ENCODE measurements around the gene SCAMP4. TPM values are rescaled to one million over a fixed set of nuclear protein-coding genes. Genes with fewer than 3 reads are reported as not detected.
A peak's percentile ranks its signal among the peaks of the same experiment; 100 is the strongest.
"Not testable (repeated sequence)": the region's sequence is repeated elsewhere in the genome, so short reads cannot be mapped to it uniquely, and the experiment has no call there.

Gene SCAMP4
- total RNA-seq, 1 donor from 2014 or later = 76.9 TPM

- Mint-ChIP-seq H3K4me1 (ENCODE audit: unreplicated experiment) (peaks cover 16% of the 10 kb centered on the region), H3K36me3 (no peaks in the 10 kb centered on the region), H3K27me3 (no peaks in the 10 kb centered on the region), H3K27ac (no peak overlapping the region), H3K9me3 (no peaks in the 10 kb centered on the region), H3K4me3 (no peak overlapping the region)
- no peak for TF ChIP-seq CTCF (conservative IDR thresholded peaks at IDR 0.05)
- no peak for DNase-seq (ENCODE audit: extremely low spot score, unreplicated experiment)
Observed at GRCh38 chr19:1871630-1872029, 33.6 kb upstream of the SCAMP4 start.

- no peak for DNase-seq (ENCODE audit: extremely low spot score, unreplicated experiment)
- Mint-ChIP-seq H3K27me3 (no peaks in the 10 kb centered on the region), H3K4me3 (peak overlapping the region; percentile 20), H3K9me3 (no peaks in the 10 kb centered on the region), H3K36me3 (no peaks in the 10 kb centered on the region), H3K4me1 (ENCODE audit: unreplicated experiment) (peaks cover 16% of the 10 kb centered on the region), H3K27ac (no peak overlapping the region)
- no peak for TF ChIP-seq CTCF (conservative IDR thresholded peaks at IDR 0.05)
Observed at GRCh38 chr19:1872807-1873523, 32.2 kb upstream of the SCAMP4 start.

GRCh38 chr19:1873524-1874473 is 31.4 kb upstream of the SCAMP4 start:
- H3K36me3 Mint-ChIP-seq = no peaks in the 10 kb centered on the region

GRCh38 chr19:1874554-1875185 is 30.5 kb upstream of the SCAMP4 start:
- DNase-seq (ENCODE audit: extremely low spot score, unreplicated experiment) = no peak
- Mint-ChIP-seq H3K27me3 (no peaks in the 10 kb centered on the region), H3K27ac (peak overlapping the region; percentile 89), H3K4me1 (ENCODE audit: unreplicated experiment) (peaks cover 16% of the 10 kb centered on the region), H3K4me3 (peak overlapping the region; percentile 98), H3K36me3 (no peaks in the 10 kb centered on the region), H3K9me3 (no peaks in the 10 kb centered on the region)
- no peak for TF ChIP-seq CTCF (conservative IDR thresholded peaks at IDR 0.05)

More at GRCh38 chr19:1873524-1874473, 31.4 kb upstream of the SCAMP4 start:
- H3K4me1 Mint-ChIP-seq (ENCODE audit: unreplicated experiment) = peaks cover 16% of the 10 kb centered on the region
- no peaks in the 10 kb centered on the region for H3K27me3 Mint-ChIP-seq
- H3K4me3 Mint-ChIP-seq = peak overlapping the region; percentile 98
- no peak for TF ChIP-seq CTCF (conservative IDR thresholded peaks at IDR 0.05)
- H3K9me3 Mint-ChIP-seq = no peaks in the 10 kb centered on the region
- no peak for DNase-seq (ENCODE audit: extremely low spot score, unreplicated experiment)
- H3K27ac Mint-ChIP-seq = peak overlapping the region; percentile 89

- H3K27me3 Mint-ChIP-seq; H3K36me3 Mint-ChIP-seq; H3K9me3 Mint-ChIP-seq; DNase-seq (ENCODE audit: extremely low spot score, unreplicated experiment): not testable (repeated sequence)
- Mint-ChIP-seq H3K27ac (peak overlapping the region; percentile 89), H3K4me1 (ENCODE audit: unreplicated experiment) (peaks cover 16% of the 10 kb centered on the region), H3K4me3 (peak overlapping the region; percentile 98)
Observed at GRCh38 chr19:1875265-1875645, 29.9 kb upstream of the SCAMP4 start.

Data from type B pancreatic cell (in vitro differentiated cells).